ENCODE results near the gene BMPER. TPM values are rescaled to one million over a fixed set of nuclear protein-coding genes. Genes with fewer than 3 reads are reported as not detected.

BMPER gene
- total RNA-seq, 4 donors from 2014 or later, result 1.0 to 12.4 (median 6.1) TPM

DNA sequence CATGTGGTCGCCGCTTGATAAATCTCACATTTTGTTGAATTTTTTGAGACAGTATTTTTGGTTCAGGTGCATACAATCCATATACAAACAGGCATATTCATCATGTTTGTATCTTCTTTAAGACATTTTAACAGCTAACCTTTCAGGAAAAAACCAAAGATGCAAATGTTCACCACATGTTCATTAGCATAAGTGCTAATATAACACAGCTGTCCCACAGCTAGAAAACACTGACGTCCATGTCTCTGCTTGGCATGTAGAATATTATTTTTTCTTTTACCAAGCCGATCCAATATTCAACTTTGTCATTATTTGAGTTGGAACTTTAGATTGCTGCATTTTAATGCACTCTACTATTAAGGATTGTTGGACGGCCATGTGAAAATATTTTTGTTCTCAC is 31.2 kb downstream of the BMPER start:
- Histone ChIP-seq H3K27me3 (no peaks in the 10 kb centered on the region), H3K4me1 (peaks cover 0 to 3% of the 10 kb centered on the region in 2 donors), H3K27ac (peak overlapping the region in 1 of 2 donors; percentile 52), H3K36me3 (no peaks in the 10 kb centered on the region), H3K4me3 (no peak overlapping the region), H3K9me3 (no peaks in the 10 kb centered on the region)
- intact Hi-C loops (cut with DNase I; ENCODE audit: low total_unique reads), result no loop called here
- DNase-seq, result no peak
- TF ChIP-seq CTCF (IDR thresholded peaks at IDR 0.05) (no peak), POLR2A (IDR thresholded peaks at IDR 0.05) (no peak)

- intact Hi-C loops (cut with DNase I; ENCODE audit: low total_unique reads), result no loop called here
- H3K36me3 ChIP-seq, result no peaks in the 10 kb centered on the region
Measured at GRCh38 chr7:33937871-33938270, 32.5 kb downstream of the BMPER start.

DNA sequence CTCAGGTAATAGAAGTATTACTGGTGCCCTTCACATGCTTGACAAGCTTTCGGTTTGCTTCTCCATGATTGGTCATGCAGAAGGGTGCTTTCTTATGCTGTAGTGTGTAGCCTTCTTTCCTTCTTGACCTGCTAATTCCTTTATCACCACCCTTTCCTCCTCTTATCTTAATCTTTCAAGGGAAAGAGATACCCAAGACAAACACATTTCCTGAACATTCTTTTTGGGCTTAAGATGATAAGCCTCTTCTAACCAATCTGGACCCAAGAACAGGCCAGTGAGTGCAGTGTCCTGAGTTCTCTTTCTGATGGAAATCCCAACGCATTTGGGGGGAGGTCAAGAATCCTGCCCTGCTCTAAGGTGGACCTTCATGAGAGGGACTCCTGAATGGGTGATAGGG is 33.8 kb downstream of the BMPER start:
- no peak for DNase-seq
- Histone ChIP-seq H3K4me1 (no peaks in the 10 kb centered on the region), H3K36me3 (no peaks in the 10 kb centered on the region), H3K9me3 (no peaks in the 10 kb centered on the region), H3K27ac (no peak overlapping the region), H3K4me3 (no peak overlapping the region), H3K27me3 (no peaks in the 10 kb centered on the region)
- intact Hi-C loops (cut with DNase I; ENCODE audit: low total_unique reads), result no loop called here
- no peak for TF ChIP-seq CTCF (IDR thresholded peaks at IDR 0.05)
- TF ChIP-seq POLR2A (IDR thresholded peaks at IDR 0.05), result no peak

More at GRCh38 chr7:33937871-33938270, 32.5 kb downstream of the BMPER start:
- DNase-seq, result no peak
- H3K27ac ChIP-seq, result peak overlapping the region; percentile 36 to 57
- H3K27me3 ChIP-seq, result no peaks in the 10 kb centered on the region
- H3K4me3 ChIP-seq, result no peak overlapping the region
- H3K9me3 ChIP-seq, result no peaks in the 10 kb centered on the region
- TF ChIP-seq POLR2A (IDR thresholded peaks at IDR 0.05) (no peak), CTCF (IDR thresholded peaks at IDR 0.05) (no peak)
- H3K4me1 ChIP-seq, result peaks cover 0 to 3% of the 10 kb centered on the region in 2 donors

- H3K27me3 ChIP-seq, result no peaks in the 10 kb centered on the region
- H3K4me3 ChIP-seq, result no peak overlapping the region
- H3K36me3 ChIP-seq, result no peaks in the 10 kb centered on the region
- intact Hi-C loops (cut with DNase I; ENCODE audit: low total_unique reads), result no loop called here
- H3K4me1 ChIP-seq, result no peaks in the 10 kb centered on the region
- no peak for DNase-seq
- no peaks in the 10 kb centered on the region for H3K9me3 ChIP-seq
- no peak for TF ChIP-seq CTCF (IDR thresholded peaks at IDR 0.05)
- TF ChIP-seq POLR2A (IDR thresholded peaks at IDR 0.05), result no peak
- H3K27ac ChIP-seq, result no peak overlapping the region
Measured at GRCh38 chr7:33940503-33940902, 35.2 kb downstream of the BMPER start.

- Histone ChIP-seq H3K9me3 (no peaks in the 10 kb centered on the region), H3K27me3 (no peaks in the 10 kb centered on the region), H3K27ac (no peak overlapping the region), H3K36me3 (no peaks in the 10 kb centered on the region), H3K4me1 (no peaks in the 10 kb centered on the region), H3K4me3 (no peak overlapping the region)
- no peak for TF ChIP-seq CTCF (IDR thresholded peaks at IDR 0.05)
- TF ChIP-seq POLR2A (IDR thresholded peaks at IDR 0.05), result no peak
- no peak for DNase-seq
- intact Hi-C loops (cut with DNase I; ENCODE audit: low total_unique reads), result no loop called here
Measured at GRCh38 chr7:33941418-33941817, 36.1 kb downstream of the BMPER start.

Data from uterus (tissue), 4 donors.